GM15510 (cell line): ENCODE results near the gene DHODH.

Experiments used
- POLR2A ChIP-seq: IDR thresholded peaks from 3 replicates; pipeline ENCODE4 v1.6.1; 2011; ENCODE audit warnings: borderline replicate concordance; ENCODE audit not compliant: insufficient read length; ENCODE audit errors: extremely low read depth

Gene DHODH

GRCh38 chr16:72066747-72067146 is 58.2 kb downstream of the DHODH start:
- TF ChIP-seq POLR2A, result no peak

- TF ChIP-seq POLR2A, result no peak
These were observed 60.4 kb downstream of the DHODH start for GRCh38 chr16:72068930-72069329.

GRCh38 chr16:72072514-72073342 is 64.2 kb downstream of the DHODH start:
- no peak for TF ChIP-seq POLR2A

GRCh38 chr16:72073560-72074230 is 65.2 kb downstream of the DHODH start:
- TF ChIP-seq POLR2A, result no peak
